GM19463 (cell line): ENCODE measurements around the gene ICAM2.

Source experiments
- ATAC-seq: cut with Tn5 transposase; IDR thresholded peaks from one replicate; pipeline ENCODE4 v1.9.1; 2021; ENCODE audit warnings: mild to moderate bottlenecking, moderate library complexity; ENCODE audit not compliant: unreplicated experiment

Gene ICAM2

DNA sequence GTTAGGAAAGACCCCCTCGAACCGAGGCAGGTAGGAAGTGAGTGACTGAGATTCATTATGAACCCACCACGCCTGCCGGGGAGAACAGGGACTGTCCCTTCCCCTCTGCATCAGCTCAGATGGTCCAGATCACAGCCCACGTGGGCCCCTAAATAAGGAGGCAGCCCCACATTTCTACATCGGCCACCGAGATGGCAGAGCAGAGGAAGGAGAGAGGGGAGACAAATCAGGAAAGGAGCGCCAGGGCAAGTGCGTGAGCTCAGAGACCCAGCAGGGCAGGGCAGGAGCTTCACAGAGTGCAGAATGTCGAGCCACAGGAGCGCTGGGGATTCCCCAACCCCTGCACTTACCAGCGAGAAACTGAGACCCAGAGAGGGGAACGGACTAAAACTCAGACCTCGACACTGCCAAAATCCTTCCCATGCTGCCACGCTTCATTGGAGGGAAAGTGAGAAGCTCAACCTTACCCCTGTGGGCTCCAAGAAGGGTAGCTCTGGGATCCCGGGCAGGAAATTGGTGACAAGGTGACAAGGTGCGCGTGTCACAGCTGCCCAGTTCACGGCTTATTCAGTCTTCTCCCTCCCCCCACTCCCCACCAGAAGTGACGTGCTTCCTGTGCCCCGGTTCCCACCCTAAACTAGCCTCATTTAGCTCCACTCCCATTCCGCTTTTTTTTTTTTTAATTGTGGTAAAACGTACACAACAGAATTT lies at the start of gene ICAM2:
ICAM2 (minus strand) TSS at position 578 of the 711 bp plus-strand sequence. CDS start 13,942 bp downstream, outside the sequence.
- peak; percentile 62 for ATAC-seq

DNA sequence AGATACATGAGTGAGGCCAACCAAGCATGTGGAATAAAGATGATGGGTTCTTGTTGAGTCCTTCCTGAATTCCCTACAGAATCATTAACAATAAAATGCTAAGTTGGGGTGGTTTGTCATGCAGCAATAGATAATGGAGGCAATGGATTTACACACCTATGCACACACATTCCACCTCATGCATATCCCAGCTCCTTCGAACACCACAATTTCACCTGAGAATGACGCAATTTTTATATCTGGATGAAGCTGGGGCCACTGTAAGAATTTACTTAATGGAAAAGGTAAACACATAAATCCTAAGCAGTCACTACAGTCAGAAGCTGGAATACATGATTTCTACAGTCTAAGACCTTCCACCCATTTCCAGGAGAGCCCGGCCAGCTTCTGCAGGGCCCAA lies 49.8 kb upstream of the ICAM2 start:
- ATAC-seq, result no peak

DNA sequence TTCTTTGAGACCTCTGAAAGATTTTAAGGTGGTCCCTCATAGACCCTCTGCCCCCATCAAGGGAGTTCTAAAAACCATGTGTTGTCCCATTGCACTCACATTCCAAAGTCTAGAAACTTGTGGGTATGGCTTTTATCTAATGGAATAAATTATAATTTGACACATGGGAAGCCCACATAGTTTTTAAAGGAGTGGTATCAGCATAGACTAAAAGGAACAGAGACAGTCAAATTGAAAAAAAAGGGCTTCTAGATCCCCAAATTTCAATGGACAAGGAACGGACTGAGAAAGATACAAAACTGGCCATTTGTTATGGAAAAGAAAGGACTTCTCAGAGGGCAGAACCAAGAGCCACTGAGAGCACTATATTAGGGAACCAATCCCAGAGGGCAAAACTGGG lies 48.7 kb upstream of the ICAM2 start:
- no peak for ATAC-seq

- ATAC-seq, result no peak
Measured at GRCh38 chr17:64067657-64068056, 47.2 kb upstream of the ICAM2 start.

DNA sequence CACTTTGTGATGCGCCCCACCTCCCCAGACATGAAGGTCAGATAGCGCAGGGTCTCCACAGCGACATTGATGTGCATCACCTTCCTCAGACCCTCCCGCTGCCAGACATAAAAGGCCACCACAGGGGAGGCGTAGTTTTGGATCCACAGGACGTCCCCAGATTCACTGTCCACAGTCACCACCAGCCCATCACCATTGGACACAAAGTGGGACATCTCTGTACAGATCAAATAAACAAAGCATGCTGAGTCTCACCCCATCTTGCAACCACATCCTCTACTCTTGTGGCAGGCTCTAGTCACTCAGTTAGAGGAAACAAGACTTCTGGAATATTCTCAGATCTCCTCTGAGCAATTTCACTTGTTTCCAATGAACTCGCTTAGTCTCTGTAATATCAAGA lies 46.3 kb upstream of the ICAM2 start:
- ATAC-seq, result no peak

- no peak for ATAC-seq
Measured at GRCh38 chr17:64065161-64065560, 44.7 kb upstream of the ICAM2 start.

DNA sequence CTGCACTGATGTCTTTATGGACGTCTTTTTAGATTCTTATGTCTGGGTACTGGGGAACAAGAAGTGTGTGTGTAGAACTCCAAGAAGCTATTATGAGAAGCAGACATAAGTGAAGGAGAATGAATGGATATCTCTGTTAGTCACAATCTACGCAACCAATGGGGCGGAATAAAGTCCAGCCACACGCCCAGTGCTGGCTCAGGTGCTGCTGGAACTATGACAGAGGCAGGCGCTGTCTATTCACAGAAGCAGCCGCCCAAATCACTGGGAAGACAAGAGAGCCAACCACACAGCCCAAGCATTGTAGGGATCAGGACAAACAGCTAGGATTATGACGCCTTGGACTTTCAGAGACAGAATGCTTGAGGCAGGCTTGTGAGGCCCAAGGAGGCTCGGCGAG lies 43.9 kb upstream of the ICAM2 start:
- no peak for ATAC-seq

DNA sequence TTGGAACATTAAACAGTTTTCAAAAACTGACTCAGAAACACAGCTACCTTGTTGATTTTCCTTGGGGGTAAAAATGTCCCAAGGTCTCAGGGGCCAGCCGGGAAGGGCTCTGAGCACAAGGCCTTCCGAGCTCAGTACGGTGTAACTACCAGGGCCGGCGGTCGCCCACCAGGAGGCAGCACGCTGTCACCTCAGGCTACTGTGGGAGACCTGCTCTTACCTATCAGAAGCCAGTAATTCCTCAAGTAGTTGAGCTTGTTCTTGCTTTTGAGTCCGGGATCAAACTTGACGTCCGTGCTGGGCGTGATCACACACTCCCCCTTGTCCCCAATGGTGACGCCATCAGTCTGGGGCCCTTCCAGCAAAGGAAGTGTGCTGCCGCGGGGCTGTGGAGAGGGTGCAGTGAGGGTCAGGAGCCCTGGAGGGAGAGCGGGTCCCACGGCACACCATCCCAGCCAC lies 43.4 kb upstream of the ICAM2 start:
- ATAC-seq, result no peak

DNA sequence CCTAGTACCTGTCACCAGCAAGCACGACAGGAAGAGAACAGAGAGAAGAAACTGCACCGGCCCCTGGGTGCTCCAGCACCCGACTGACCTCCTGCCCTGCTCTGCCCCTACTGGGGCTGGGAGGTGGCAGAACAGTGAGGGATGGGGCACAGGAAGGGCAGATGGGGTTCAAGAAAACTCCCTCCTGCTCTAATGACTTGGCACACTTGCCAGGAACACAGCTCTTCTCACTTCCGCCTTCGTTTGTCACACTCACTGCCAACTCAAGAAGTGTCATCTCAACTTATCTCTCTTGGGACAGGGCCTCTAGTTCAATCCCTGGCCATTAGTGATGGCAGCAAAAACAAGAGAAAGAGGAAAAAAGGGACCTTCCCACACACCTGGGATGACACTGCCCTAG lies 42.7 kb upstream of the ICAM2 start:
- no peak for ATAC-seq

DNA sequence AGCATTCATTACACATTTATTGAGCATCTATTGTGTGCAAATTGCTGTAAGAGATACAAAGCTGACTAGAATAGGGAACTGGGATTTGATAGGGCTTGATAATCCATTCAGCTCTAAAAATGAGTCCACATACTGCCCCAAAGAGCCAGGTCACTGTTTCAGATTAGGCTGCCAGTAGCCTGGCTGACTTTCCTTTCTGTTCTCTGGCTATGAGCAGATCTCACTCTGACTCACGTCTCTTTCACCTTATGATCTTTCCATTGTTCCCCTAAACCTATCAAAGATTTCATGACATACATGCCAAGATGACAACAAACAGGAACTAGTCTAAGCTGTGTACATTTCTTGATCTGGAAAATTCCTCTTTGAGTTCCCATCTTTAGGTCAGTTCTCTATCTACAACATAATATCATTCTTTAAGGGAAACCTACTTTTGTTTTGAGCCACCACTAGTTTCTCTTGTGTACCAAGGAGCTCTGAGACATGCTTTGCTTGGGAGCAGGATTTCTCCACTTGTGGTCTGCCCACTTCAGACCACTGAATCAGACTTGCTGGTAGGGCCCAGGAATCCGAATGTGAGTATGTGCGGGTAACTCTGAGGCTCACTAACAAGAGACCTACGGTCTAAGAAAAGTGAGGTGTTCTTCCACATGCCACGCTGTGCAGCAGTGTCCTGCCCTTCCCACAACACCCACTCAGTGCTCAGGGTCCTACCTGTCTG lies 40.9 kb upstream of the ICAM2 start:
- peak; percentile 55 for ATAC-seq

DNA sequence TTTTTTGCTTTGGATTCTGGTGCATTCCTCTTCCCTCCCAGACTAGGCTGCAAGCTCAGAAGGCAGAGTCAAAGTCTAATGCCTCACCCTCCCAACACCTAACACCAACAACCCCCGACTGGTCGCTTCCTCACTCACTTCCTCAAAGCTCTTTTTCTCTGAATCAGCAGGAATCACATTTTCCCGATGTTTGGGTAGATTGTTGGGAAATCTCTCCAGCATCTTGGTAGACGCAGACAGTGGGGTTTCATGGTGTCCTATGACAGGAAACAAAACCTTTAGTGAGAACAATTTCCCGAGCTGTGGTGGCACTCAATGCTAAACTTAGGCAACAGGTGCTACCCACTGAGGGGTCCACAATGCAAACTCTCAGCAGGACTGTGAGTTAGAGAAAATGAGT lies 39.9 kb upstream of the ICAM2 start:
- ATAC-seq, result no peak

DNA sequence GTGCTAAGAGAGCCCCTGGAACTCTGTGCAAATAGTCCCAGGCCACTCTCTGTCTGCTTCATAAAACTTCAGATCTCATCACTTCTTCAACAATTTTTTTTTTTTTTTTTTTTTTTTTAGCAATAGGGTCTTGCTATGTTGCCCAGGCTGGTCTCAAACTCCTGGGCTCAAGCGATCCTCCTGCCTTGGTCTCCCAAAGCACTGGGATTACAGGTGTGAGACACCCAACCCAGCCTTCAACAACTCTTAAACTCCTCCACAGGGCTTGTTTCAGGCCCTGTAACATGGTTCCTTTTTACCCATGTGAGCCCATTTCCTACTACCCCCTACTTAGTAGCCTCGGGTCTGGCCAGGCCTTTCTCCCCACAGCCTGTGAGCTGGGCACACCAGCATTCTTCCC lies 39.3 kb upstream of the ICAM2 start:
- ATAC-seq, result no peak

GRCh38 chr17:64058621-64059020 lies 38.2 kb upstream of the ICAM2 start:
- no peak for ATAC-seq

DNA sequence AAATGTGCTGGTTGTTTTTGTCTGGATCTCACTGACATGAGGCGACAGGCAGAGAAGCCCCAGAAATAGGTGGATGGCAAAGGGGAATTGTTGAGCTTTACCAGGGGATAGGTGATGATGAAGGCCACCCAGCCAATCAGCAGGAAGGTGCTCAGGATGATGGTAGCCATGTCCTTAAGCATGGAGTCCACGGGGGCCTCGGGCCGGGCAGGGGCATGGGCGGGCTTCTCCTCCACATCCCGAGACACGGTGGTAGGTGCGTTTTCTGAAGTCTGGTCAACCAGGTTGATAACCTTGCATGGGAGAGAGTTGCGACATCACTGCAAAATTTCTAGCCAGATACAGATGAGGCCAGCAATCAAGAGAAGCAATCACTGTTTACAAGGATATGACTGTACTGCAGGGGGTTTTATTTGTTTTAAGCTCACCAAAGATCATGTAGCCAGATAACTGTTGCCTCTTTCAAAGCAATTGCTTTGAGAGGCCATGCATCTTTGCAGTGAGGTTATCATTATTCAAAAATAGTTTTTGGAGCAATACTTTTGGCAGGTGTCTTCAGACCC lies 37.3 kb upstream of the ICAM2 start:
- no peak for ATAC-seq

GRCh38 chr17:64056269-64057005 lies 36.0 kb upstream of the ICAM2 start:
- peak; percentile 62 for ATAC-seq

DNA sequence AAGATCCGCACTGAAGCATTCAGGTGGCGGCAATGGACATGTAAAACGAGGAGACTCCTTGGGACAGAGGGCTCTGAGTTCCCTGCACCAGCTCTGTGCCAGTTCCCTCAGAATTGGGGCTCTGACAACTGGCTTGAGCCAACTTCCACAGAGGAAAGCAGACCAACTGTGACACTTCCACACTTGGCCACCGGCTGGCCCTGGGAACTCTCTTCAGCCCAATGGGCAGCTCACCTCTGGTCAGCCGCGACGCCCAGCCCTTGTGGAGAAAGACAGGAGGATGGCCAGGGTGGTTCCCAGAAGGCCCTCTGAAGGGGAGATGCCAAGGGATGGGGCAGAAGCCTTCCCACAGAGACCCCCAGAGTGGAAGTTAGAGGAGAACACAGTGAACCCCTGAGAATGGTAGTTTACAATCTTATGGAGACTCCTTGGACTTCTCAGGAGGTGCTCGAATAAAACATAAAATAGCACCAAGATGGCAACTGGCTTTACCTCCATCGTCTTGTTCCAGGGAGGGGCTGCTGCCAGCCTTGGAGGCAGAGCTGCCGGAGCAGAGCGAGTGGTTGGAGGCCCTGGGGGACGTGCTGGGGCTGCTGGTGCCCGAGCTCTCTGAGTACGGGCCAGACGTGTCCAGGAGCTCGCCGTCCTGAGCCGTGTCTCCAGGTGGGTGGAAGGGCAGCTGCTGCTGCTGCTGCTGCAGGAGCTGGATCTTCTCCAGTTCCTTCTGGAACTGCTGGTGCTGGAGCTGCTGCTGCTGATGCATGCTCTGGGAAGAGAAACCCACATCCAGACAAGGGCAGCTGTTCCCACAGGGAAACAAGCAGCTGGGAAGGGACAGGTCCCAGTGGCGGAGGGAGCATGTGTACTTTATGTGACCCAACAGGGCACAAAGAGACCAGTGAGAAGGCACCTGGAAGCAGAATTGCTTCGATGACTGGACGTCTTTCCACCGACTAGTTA lies 35.0 kb upstream of the ICAM2 start:
- ATAC-seq, result no peak

DNA sequence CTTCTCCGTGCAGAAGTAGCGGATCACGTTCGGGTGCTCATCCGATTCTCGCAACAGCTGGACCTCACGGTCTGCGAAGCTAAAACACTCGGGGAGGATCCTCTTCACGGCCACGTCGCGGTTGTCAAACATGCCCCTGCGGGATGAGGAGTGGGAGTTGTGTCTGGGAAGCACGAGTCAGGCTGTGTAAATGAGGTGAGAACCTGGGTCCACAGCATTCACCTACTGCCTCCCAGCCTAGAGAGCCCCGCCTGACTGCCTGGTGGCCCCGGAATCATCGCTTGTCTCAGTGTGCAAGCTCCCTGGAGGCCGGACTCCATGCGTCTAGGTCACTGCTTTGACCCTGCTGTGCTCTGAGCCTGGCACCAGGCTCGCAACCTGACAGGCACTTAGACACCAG lies 33.9 kb upstream of the ICAM2 start:
- ATAC-seq, result no peak

DNA sequence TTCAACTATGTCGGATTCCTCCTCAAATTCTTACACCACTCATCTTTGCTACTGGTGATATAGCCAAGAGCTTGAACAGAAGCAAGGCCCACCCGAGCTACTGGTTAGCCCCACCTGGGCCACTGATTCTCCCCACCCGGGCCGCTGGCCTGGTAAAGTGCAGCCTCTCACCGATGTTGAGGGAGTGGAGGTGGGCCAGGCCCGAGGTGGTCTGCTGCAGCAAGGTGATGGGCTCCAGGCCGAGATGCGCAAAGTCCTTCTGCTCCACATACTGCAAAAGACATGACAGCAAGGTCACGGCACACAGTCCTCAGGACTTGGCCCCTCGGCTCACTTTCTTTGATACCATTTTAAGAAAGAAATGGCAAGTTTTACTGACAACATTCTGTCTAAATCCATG lies 32.7 kb upstream of the ICAM2 start:
- ATAC-seq, result no peak

DNA sequence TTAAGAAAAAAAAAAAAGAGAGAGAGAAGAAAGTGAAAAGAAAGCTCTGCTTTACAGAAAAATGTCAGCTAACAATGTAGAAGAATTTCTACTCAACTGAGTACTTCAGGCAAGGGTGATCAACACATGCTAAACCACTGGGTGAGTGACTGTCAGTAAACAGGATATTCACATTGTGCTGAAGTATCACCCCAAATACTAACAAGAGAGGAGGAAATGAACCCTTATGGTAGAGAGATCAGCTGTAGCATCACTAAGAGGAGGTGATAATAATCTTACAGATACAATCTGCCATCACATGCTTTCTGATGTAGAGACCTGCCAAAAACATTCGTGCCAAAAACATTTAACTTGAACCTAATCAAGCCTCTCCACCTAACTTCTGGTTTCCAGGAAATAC lies 30.7 kb upstream of the ICAM2 start:
- no peak for ATAC-seq

DNA sequence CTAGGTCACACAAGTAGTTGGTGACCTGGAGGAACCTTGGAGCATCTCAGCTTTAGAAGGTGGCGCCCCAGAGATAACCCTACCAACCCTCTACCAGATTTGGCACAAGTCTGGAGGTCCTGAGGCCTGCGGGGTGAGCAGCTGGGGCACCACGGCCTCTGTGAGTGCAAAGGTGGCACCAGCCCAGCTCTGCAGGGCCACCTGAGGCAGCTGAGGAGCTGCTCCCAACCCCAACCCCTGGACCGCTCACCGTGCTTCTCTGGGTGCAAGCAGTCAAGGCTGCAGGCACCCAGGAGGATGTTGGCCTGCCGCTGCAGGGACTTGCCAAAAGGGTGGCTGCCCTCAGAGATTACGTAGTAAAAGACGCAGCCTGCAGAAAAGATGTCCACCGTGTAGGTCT lies 28.4 kb upstream of the ICAM2 start:
- no peak for ATAC-seq
